T-helper 1 cell treated with Interleukin-12 subunit alpha and Interleukin-12 subunit beta and Interleukin-4 antibody, amounts not matched to agents 30 ng/mL and 1 ng/mL, for 36 hours (primary cell): ENCODE results near the gene JAM3. TPM values are rescaled to one million over a fixed set of nuclear protein-coding genes. Genes with fewer than 3 reads are reported as not detected.
"Not testable (repeated sequence)": the region's sequence is repeated elsewhere in the genome, so short reads cannot be mapped to it uniquely, and the experiment has no call there.

Source experiments
- intact Hi-C: fragments of 100-400 bp; cut with micrococcal nuclease; formaldehyde crosslinking; loops from one replicate; pipeline ENCODE4 v1.15.1; 2024
- total RNA-seq: library from RNA; stranded (reverse); gene quantifications from 2 replicates; pipeline ENCODE4 v1.2.3, GENCODE V29; 2022

JAM3 gene
- total RNA-seq, 1 donor from 2014 or later, result 2.7 TPM

GRCh38 chr11:134173296-134173695 lies 104.4 kb downstream of the JAM3 start:
- intact Hi-C loops, result no loop called here

- intact Hi-C loops, result no loop called here
Measured at GRCh38 chr11:134176284-134176683, 107.4 kb downstream of the JAM3 start.

GRCh38 chr11:134178032-134178674 lies 109.3 kb downstream of the JAM3 start:
- intact Hi-C loops, result no loop called here

- intact Hi-C loops, result no loop called here
Measured at GRCh38 chr11:134181707-134182106, 112.8 kb downstream of the JAM3 start.

- intact Hi-C loops, result not testable (repeated sequence)
Measured at GRCh38 chr11:134188092-134188491, 119.2 kb downstream of the JAM3 start.

- intact Hi-C loops, result loop anchor here (5.0 kb wide), 1 partner anchor 159 kb away; no protein-coding TSS in a partner anchor
Measured at GRCh38 chr11:134196756-134197155, 127.9 kb downstream of the JAM3 start.

- intact Hi-C loops, result loop anchor here (5.0 kb wide), 1 partner anchor 162 kb away; no protein-coding TSS in a partner anchor
Measured at GRCh38 chr11:134199531-134199930, 130.7 kb downstream of the JAM3 start.

- intact Hi-C loops, result no loop called here
Measured at GRCh38 chr11:134200688-134201087, 131.8 kb downstream of the JAM3 start.

Other genes with a start within 250 kb of the JAM3 start
- gene SPATA19, start 223.6 kb upstream of the JAM3 start, total RNA-seq, result not detected in 2 replicates
- 89.6 and 97.2 TPM in 2 replicates for gene IGSF9B, start 112.1 kb upstream of the JAM3 start, total RNA-seq
- 85.9 and 89.5 TPM in 2 replicates for gene NCAPD3, start 154.9 kb downstream of the JAM3 start, total RNA-seq
- 58.9 and 61.1 TPM in 2 replicates for gene VPS26B, start 155.6 kb downstream of the JAM3 start, total RNA-seq
- gene THYN1, start 184.3 kb downstream of the JAM3 start, total RNA-seq, result 49.4 and 52.2 TPM in 2 replicates
- 22.5 and 26.0 TPM in 2 replicates for gene ACAD8, start 184.5 kb downstream of the JAM3 start, total RNA-seq
- 10.9 and 11.2 TPM in 2 replicates for gene GLB1L3, start 207.3 kb downstream of the JAM3 start, total RNA-seq